Aorta (tissue), 5 donors: ENCODE results near the gene SBF1. TPM values are rescaled to one million over a fixed set of nuclear protein-coding genes. Genes with fewer than 3 reads are reported as not detected.
"Not testable (repeated sequence)": the region's sequence is repeated elsewhere in the genome, so short reads cannot be mapped to it uniquely, and the experiment has no call there.

ENCODE experiments used
- ATAC-seq: fragments of 200-7000 bp; cut with Tn5 transposase; one replicate; pipeline ENCODE4 v1.9.1; 2022; ENCODE audit warnings: moderate library complexity; ENCODE audit not compliant: low FRiP score
- DNase-seq, 2 donors: peaks; one replicate each; pipeline ENCODE4 v3.0.0-alpha.2; 2020
- H3K27ac ChIP-seq, 2 donors: one replicate each; pipeline ENCODE4 v1.5.1; 2013; ENCODE audit warnings: low read length in 2 of 2, mild to moderate bottlenecking in 2 of 2, moderate library complexity in 2 of 2, control low read depth in 1 of 2, inconsistent platforms in 1 of 2, low read depth in 1 of 2
- H3K27me3 ChIP-seq, 2 donors: one replicate each; pipeline ENCODE4 v1.6.1; 2013; ENCODE audit warnings: control low read depth in 1 of 2, low read length in 1 of 2, mild to moderate bottlenecking in 1 of 2, moderate library complexity in 1 of 2; ENCODE audit not compliant: insufficient read depth in 2 of 2, control insufficient read depth in 1 of 2
- H3K36me3 ChIP-seq, 2 donors: one replicate each; pipeline ENCODE4 v1.6.1; 2013; ENCODE audit warnings: control low read depth in 1 of 2, low read length in 1 of 2, mild to moderate bottlenecking in 1 of 2; ENCODE audit not compliant: insufficient read depth in 2 of 2, control insufficient read depth in 1 of 2
- H3K4me1 ChIP-seq, 2 donors: one replicate each; pipeline ENCODE4 v1.6.1; 2013; ENCODE audit warnings: low read length in 2 of 2, control low read depth in 1 of 2, mild to moderate bottlenecking in 1 of 2, moderate library complexity in 1 of 2; ENCODE audit not compliant: insufficient read depth in 2 of 2, control insufficient read depth in 1 of 2
- H3K4me3 ChIP-seq, 2 donors: one replicate each; pipeline ENCODE4 v1.5.1; 2013; ENCODE audit warnings: low read length in 2 of 2, control low read depth in 1 of 2, mild to moderate bottlenecking in 1 of 2
- H3K9me3 ChIP-seq: one replicate; pipeline ENCODE4 v1.6.1; 2013; ENCODE audit warnings: mild to moderate bottlenecking, low read length; ENCODE audit not compliant: control insufficient read depth
- WGBS, 2 donors: extraction: QIAGEN DNeasy Blood & Tissue Kit; methylation state at CpG; one replicate each; pipeline ENCODE4 v1.1.7; 2013; 5-methylcytosine and 5-hydroxymethylcytosine counted together
- intact Hi-C, 2 donors: fragments of 100-400 bp; cut with DNase I; formaldehyde crosslinking; loops; one replicate each; pipeline versions ENCODE4 v1.14.2 to v1.15.0; 2022
- polyA plus RNA-seq, 2 donors: library from polyadenylated mRNA; stranded (reverse); fragments of 200-250 nt; gene quantifications; one replicate each; pipeline ENCODE4 v1.2.3, GENCODE V29; 2013
- total RNA-seq, 2 donors: library from RNA; stranded (reverse); fragmentation: NEBNext Ultra II Directional; extraction: Animal tissue kit (Norgen Biotek cat#: 25700); gene quantifications; one replicate each; pipeline ENCODE4 v1.2.1, GENCODE V29; 2021
- donor health status: healthy with polysubstance abuse.
- donor health status: Bipolar disorder and iron deficiency.
- donor health status: DM: no; HTN: no; CAD: no.
- donor health status: DM: no; HTN: no; CAD: no.
- donor health status: DM: yes; HTN: yes; CAD: no.

The SBF1 gene
- total and polyA plus RNA-seq, 4 donors, result 17.8 to 77.9 (median 57.6) TPM

- ATAC-seq, H3K36me3 ChIP-seq, H3K4me3 ChIP-seq, DNase-seq, H3K27me3 ChIP-seq, H3K4me1 ChIP-seq, H3K9me3 ChIP-seq, H3K27ac ChIP-seq, intact Hi-C loops: not testable (repeated sequence)
- WGBS, 2 donors, result 94 to 95% methylated on average over 8 of the region's 8 CpGs
Observed at GRCh38 chr22:50520184-50520583, 45.3 kb upstream of the SBF1 start.

- DNase-seq (no peak), ATAC-seq (no peak)
- H3K27ac ChIP-seq, result no peak overlapping the region
- WGBS, 2 donors, result 96% methylated on average over 8 of the region's 8 CpGs
- H3K9me3 ChIP-seq, result no peaks in the 10 kb centered on the region
- H3K36me3 ChIP-seq, result no peaks in the 10 kb centered on the region
- H3K27me3 ChIP-seq, result no peaks in the 10 kb centered on the region
- H3K4me3 ChIP-seq, result no peak overlapping the region
- intact Hi-C loops, result no loop called here
- no peaks in the 10 kb centered on the region for H3K4me1 ChIP-seq
Observed at GRCh38 chr22:50519151-50519550, 44.3 kb upstream of the SBF1 start.

- no peaks in the 10 kb centered on the region for H3K36me3 ChIP-seq
- H3K27ac ChIP-seq, result no peak overlapping the region
- intact Hi-C loops, result no loop called here
- ATAC-seq (no peak), DNase-seq (no peak)
- no peaks in the 10 kb centered on the region for H3K27me3 ChIP-seq
- no peaks in the 10 kb centered on the region for H3K9me3 ChIP-seq
- no peaks in the 10 kb centered on the region for H3K4me1 ChIP-seq
- 93 to 94% methylated on average over 7 of the region's 7 CpGs for WGBS, 2 donors
- no peak overlapping the region for H3K4me3 ChIP-seq
Observed at GRCh38 chr22:50518606-50519005, 43.8 kb upstream of the SBF1 start.

GRCh38 chr22:50517495-50518260 lies 42.8 kb upstream of the SBF1 start:
- 87 to 89% methylated on average over 20 of the region's 20 CpGs for WGBS, 2 donors
- no peaks in the 10 kb centered on the region for H3K4me1 ChIP-seq
- intact Hi-C loops, result no loop called here
- no peak for DNase-seq
- H3K9me3 ChIP-seq, result no peaks in the 10 kb centered on the region
- no peaks in the 10 kb centered on the region for H3K36me3 ChIP-seq
- no peak for ATAC-seq
- no peaks in the 10 kb centered on the region for H3K27me3 ChIP-seq
- no peak overlapping the region for H3K4me3 ChIP-seq
- no peak overlapping the region for H3K27ac ChIP-seq

GRCh38 chr22:50516891-50517290 lies 42.1 kb upstream of the SBF1 start:
- DNase-seq, result no peak
- Histone ChIP-seq H3K9me3 (no peaks in the 10 kb centered on the region), H3K36me3 (no peaks in the 10 kb centered on the region), H3K4me1 (no peaks in the 10 kb centered on the region), H3K27me3 (no peaks in the 10 kb centered on the region), H3K4me3 (no peak overlapping the region), H3K27ac (no peak overlapping the region)
- no peak for ATAC-seq
- 81 to 85% methylated on average over 16 of the region's 16 CpGs for WGBS, 2 donors
- intact Hi-C loops, result no loop called here

- no peak for DNase-seq
- Histone ChIP-seq H3K4me3 (no peak overlapping the region), H3K4me1 (no peaks in the 10 kb centered on the region), H3K9me3 (no peaks in the 10 kb centered on the region), H3K27ac (no peak overlapping the region), H3K27me3 (no peaks in the 10 kb centered on the region), H3K36me3 (no peaks in the 10 kb centered on the region)
- ATAC-seq, result no peak
- intact Hi-C loops, result no loop called here
- 88 to 89% methylated on average over 8 of the region's 8 CpGs for whole genome bisulfite sequencing, 2 donors
Observed at GRCh38 chr22:50516068-50516467, 41.2 kb upstream of the SBF1 start.

- Histone ChIP-seq H3K4me3 (no peak overlapping the region), H3K36me3 (no peaks in the 10 kb centered on the region), H3K4me1 (no peaks in the 10 kb centered on the region), H3K27me3 (no peaks in the 10 kb centered on the region), H3K27ac (no peak overlapping the region), H3K9me3 (no peaks in the 10 kb centered on the region)
- intact Hi-C loops, result no loop called here
- no peak for ATAC-seq
- 95% methylated on average over 15 of the region's 15 CpGs for WGBS, 2 donors
- DNase-seq, result no peak
Observed at GRCh38 chr22:50513175-50513574, 38.3 kb upstream of the SBF1 start.

- no peak for ATAC-seq
- intact Hi-C loops, result loop anchor here (1.0 to 10.0 kb wide), 3 partner anchors 16 to 264 kb away; partner anchors contain the start of genes SCO2 (in 2 of the 2), SYCE3 (in 1 of the 2) and TUBGCP6 (in 1 of the 2)
- 5 to 7% methylated on average over 3 of the region's 3 CpGs for WGBS, 2 donors
- Histone ChIP-seq H3K36me3 (peaks cover 0 to 1% of the 10 kb centered on the region in 2 donors), H3K9me3 (no peaks in the 10 kb centered on the region), H3K4me1 (no peaks in the 10 kb centered on the region), H3K27ac (no peak overlapping the region), H3K27me3 (no peaks in the 10 kb centered on the region), H3K4me3 (peak overlapping the region in 1 of 2 donors; percentile 87)
- DNase-seq, result no peak
Observed at GRCh38 chr22:50508897-50509296, 34.1 kb upstream of the SBF1 start.
